GM13976 (cell line): ENCODE results near the gene HOXC6.

Experiments used
- DNase-seq: peaks from one replicate; pipeline ENCODE4 v3.0.0; 2012; ENCODE audit warnings: low spot score
- in situ Hi-C: fragments of 300-500 bp; cut with MboI; formaldehyde crosslinking; loops from one replicate; pipeline ENCODE4 v1.12.0; 2022; ENCODE audit warnings: low sequenced_read_pairs, mixed read lengths, inconsistent platforms; ENCODE audit not compliant: unreplicated experiment
- TF ChIP-seq, protein P1 (sequence below): IDR thresholded peaks from 2 replicates; pipeline ENCODE4 v1.5.1; 2012; ENCODE audit warnings: borderline replicate concordance, mild to moderate bottlenecking; ENCODE audit not compliant: insufficient read depth; ENCODE audit errors: extremely low read depth, missing control alignments, control extremely low read depth

The HOXC6 gene

DNA sequence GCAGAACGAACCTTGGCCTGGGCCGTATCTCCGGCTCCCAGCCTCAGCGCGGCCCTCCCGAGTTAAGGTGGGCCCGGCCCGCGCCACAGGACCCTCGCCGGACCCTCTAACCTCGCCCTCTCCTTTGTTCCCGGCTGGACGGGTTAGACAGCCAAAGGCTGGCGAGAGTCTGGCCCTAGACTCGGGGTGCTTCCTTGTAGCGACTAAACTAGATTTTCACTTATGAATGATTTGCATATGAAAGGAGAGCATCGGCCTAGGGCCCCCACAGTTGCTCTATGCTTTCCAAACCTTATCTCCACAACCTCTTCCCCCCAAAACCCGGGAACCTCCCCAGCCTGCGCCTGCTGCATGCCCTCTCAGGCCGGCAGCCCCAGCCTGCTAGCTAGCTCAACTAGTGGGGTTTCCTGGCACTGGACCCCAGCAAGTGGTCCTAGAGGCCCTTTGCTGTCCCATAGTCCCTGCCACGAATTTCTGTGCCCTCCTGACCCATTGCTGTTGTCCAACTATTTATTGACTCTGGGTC lies 6.6 kb downstream of the HOXC6 start:
- TF ChIP-seq, protein P1, sequence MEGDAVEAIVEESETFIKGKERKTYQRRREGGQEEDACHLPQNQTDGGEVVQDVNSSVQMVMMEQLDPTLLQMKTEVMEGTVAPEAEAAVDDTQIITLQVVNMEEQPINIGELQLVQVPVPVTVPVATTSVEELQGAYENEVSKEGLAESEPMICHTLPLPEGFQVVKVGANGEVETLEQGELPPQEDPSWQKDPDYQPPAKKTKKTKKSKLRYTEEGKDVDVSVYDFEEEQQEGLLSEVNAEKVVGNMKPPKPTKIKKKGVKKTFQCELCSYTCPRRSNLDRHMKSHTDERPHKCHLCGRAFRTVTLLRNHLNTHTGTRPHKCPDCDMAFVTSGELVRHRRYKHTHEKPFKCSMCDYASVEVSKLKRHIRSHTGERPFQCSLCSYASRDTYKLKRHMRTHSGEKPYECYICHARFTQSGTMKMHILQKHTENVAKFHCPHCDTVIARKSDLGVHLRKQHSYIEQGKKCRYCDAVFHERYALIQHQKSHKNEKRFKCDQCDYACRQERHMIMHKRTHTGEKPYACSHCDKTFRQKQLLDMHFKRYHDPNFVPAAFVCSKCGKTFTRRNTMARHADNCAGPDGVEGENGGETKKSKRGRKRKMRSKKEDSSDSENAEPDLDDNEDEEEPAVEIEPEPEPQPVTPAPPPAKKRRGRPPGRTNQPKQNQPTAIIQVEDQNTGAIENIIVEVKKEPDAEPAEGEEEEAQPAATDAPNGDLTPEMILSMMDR: no peak
- in situ Hi-C loops: no loop called here
- no peak for DNase-seq

DNA sequence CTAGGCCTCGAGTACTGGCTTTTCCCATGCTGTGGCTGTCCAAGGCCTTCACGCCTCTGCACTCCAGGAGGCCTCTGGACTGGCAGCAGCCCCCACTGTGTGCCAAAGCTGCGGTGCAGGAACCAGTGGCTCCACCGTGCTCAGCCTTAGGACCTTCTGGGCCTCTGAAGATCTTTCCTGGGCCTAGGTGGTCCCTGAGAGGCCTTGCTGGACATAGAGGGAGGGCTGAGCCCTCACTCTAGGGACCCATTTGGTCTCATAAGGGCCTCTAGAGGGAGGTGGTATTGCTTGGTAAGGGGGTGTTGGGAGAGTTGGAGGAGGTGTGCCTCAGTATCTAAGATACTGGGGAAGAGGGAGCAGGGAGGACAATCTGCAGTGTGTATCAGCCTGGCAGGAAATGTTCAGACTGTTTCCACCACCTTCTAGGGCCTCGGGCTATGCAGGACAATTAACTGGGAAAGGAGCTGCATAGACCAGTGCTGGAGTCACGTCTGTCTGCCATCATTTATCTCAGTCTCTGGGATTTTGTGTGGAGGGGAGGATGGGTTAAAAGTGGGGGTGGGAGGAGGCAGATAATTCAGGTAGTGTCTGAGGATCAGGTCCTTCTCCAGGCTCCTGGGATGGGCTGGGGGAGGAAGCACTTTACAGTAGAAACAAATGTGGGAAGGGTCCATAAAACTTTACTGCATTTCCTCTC lies 7.5 kb downstream of the HOXC6 start:
- in situ Hi-C loops: no loop called here
- TF ChIP-seq, protein P1: no peak
- DNase-seq: no peak

DNA sequence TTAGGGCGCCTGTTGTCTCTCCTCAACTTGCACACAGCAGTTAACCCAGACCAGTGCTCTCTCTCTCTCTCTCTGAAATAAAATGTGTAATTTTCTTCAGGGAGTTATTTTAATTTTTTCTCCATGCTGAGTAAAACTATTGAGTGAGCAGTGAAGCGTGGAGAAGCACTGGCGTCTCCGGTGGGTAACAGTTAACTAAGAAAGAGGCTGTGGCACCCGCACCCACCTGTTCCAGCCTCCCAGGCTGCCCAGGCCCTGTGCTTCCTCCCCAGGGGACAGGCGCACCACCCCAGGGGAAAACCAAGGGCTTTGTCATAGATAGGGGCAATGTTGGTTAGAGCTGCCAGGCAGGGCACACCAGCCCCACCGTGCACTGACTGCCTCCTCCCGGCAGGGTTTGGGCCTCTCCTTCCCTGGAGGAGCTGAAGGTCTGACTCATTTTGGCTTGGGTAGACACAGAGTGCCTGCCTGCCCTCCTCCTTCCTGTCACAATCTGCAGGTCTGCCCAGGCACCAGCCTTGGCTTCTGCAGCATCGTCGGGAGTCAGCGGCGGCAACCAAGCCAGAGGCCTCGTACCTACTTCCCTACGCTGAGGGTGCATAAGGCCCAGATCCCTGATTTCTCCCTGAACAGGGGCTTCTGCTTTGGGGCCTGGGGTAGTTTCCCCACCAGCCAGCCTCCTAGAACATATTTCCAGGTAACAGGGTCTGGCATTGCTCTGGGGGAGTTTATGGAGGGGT lies 8.6 kb downstream of the HOXC6 start:
- in situ Hi-C loops: no loop called here
- DNase-seq: no peak
- TF ChIP-seq, protein P1: no peak

DNA sequence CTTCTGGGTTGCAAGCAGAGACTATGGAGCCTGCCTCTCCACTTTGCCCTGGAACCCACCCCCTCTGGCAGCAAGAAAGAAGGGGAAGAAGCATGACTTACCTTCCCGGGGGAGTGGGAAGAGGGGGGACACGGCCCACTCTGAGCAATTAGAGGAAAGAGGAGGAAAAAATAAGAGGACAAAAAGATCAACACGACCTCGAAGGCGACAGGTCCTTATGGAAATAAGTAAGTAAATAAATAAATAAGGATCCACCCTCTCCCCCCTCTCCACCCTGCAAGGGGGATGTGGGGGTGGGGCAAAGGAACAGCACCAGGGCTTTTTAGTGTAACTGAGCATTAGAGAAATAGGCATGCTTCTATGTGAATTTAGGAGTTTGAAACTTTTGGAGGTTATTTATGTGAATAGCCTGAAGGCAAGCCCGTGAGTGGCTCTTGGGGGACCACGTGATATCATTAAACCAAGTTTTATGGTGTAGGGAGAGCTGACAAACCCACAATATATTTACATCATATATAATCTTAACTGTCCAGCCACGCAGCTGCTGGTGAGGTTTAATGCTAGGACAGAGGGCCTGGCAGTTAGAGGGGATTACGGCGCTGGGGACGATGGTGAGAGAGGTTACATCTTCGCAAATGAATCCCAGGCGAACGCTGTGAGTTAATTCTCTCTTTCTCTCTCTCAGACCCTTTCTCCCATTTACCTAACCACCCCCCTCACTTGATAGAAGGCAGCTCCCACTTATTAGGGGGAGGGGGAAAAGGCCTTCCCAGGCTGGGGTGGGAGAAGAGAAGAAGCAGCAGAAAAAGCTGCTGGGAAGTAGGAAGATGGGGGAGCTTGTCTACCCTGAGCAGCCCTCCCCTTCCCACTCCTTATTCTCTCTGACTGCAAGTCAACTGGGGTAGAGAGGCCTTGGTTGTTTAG lies 9.4 kb downstream of the HOXC6 start:
- in situ Hi-C loops: no loop called here
- DNase-seq: no peak
- TF ChIP-seq, protein P1: no peak

DNA sequence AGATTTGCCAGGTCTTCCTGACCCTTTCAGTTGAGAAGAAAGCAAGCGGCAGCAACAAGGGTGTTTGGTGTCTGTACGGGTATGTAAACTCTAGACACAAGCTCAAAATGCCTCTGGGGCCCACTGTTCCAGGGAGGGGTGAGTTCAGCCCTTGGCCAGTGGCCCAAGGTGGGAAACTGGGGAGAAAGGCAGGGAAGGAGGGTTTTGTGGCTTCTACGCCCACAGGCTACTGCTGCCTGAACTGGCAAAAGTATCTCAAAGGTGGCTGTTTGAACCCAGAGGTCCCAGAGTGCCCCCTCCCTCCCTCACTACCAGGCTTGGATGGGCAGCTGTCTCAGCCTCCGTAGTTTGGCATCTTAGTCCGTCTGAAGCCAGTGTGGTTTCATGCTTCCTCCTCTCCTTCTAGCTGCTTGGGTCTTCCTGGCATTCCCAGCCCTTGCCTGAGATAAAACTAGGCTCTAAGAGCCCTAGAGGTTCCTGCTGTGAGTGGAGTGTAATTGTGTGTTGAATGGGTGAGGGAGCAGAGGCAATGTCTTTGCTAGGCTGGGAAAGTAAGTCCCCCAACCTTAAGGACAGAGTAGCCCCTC lies 10.1 kb downstream of the HOXC6 start:
- TF ChIP-seq, protein P1: no peak
- DNase-seq: no peak
- in situ Hi-C loops: no loop called here
